B cell (primary cell): ENCODE results near the gene PDCD1LG2.

Source experiments
- CTCF ChIP-seq: fragments of 200-600 bp; IDR thresholded peaks from one replicate; pipeline ENCODE4 v1.8.0; 2022; ENCODE audit warnings: antibody characterized with exemption, mild to moderate bottlenecking
- EZH2 ChIP-seq: IDR thresholded peaks from 2 replicates; pipeline ENCODE4 v1.6.1; 2012; ENCODE audit warnings: borderline replicate concordance, low read depth, mild to moderate bottlenecking, moderate library complexity, low read length; ENCODE audit not compliant: insufficient read depth, poor library complexity, severe bottlenecking

GRCh38 chr9:5482194-5482593 is 28.1 kb upstream of the PDCD1LG2 start:
- TF ChIP-seq CTCF (no peak), EZH2 (no peak)
